Lung microvascular endothelial cell (primary cell): ENCODE measurements around the gene BHLHE40. TPM values are rescaled to one million over a fixed set of nuclear protein-coding genes. Genes with fewer than 3 reads are reported as not detected.

ENCODE experiments used
- DNase-seq, 2 donors: peaks; one replicate each; pipeline versions ENCODE4 v3.0.0 to v3.0.0-alpha.2; 2010; ENCODE audit warnings: low read depth in 2 of 2
- total RNA-seq: library from RNA; depleted of rRNA; stranded (reverse); fragments of >200 nt; gene quantifications from 2 replicates; pipeline ENCODE4 v1.2.1, GENCODE V29; 2014

The BHLHE40 gene
- 7.8 and 9.7 TPM in 2 replicates for total RNA-seq

GRCh38 chr3:4979428-4980228, at the start of gene BHLHE40:
BHLHE40 (plus strand) TSS chr3:4979437; CDS start chr3:4979719, 282 bp downstream.
- DNase-seq = peak; percentile 51 to 60

DNA sequence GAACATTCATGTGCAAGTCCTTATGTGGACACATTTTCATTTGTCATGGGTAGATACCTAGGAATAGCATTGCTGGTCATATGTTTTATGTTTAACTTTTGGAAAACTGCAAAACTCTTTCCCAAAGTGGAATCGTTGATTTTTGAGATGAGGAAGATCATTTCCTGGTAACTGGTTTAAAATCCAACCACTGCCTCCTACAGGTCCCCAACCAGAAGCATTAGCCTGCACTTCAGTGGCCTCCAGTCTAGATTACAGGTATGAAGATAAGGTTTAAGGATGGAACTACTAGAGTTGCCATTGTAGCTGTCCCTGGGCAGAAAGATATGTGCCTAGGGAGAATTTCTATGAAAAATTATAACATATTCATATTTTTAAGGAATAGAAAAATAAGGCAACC, 48.7 kb upstream of the BHLHE40 start:
- DNase-seq = no peak

- no peak for DNase-seq
Observed at GRCh38 chr3:4934050-4934449, 45.2 kb upstream of the BHLHE40 start.

- DNase-seq = no peak
Observed at GRCh38 chr3:4935347-4935746, 43.9 kb upstream of the BHLHE40 start.

GRCh38 chr3:4936982-4937614, 42.1 kb upstream of the BHLHE40 start:
- DNase-seq = no peak

GRCh38 chr3:4938281-4938982, 40.8 kb upstream of the BHLHE40 start:
- DNase-seq = no peak

DNA sequence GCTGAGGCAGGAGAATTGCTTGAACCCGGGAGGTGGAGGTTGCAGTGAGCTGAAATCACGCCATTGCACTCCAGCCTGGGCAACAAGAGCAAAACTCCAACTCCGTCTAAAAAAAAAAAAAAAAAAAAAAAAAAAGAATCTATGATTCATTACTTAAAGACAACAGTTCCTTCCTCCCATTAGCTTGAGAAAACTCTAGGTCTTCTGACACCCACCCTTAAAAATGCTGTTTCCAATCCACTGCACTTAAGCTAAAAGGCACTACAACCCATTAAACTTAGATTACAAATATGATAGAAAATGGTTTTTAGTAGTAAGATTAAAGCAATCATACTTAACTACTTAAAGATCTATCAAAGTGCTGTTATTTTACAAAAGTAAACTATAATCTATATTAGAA, 40.0 kb upstream of the BHLHE40 start:
- DNase-seq = peak in 1 of 2 donors; percentile 60

DNA sequence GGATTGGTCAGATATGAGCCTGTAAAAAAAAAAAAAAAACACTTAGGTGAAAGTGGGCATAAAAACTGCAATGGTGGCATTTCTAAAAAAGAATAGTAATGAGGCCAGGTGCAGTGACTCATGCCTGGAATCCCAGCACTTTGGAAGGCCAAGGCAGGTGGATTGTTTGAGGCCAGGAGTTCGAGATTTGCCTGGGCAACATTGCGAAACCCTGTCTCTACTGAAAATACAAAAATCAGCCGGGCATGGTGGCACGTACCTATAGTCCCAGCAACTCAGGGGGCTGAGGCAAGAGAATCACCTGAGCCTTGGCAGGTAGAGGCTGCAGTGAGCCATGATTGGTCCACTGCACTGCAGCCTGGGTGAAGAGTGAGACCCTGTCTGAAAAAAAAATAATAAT, 38.3 kb upstream of the BHLHE40 start:
- no peak for DNase-seq

DNA sequence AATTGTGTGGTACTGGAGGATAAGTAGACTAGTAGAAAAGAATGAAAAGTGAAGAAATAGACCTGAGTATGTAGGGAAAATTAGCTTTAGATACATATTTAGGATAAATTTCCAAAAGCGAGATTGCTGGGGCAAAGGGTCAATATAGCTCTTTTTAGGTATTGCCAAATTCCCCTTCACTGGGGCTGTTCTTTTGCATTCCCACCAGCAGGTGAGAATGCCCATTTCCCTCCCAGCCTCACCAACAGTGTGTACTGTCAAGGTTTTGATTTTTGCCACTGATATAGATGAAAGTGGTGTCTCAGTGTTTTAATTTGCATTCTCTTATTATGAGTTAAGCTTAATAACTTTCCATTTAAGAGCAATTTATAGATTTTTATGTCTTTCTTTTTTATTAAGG, 35.7 kb upstream of the BHLHE40 start:
- no peak for DNase-seq

GRCh38 chr3:4945324-4945723, 33.9 kb upstream of the BHLHE40 start:
- no peak for DNase-seq

- no peak for DNase-seq
Observed at GRCh38 chr3:4947028-4947427, 32.2 kb upstream of the BHLHE40 start.

- DNase-seq = peak in 1 of 2 donors; percentile 2
Observed at GRCh38 chr3:4948395-4948794, 30.8 kb upstream of the BHLHE40 start.

DNA sequence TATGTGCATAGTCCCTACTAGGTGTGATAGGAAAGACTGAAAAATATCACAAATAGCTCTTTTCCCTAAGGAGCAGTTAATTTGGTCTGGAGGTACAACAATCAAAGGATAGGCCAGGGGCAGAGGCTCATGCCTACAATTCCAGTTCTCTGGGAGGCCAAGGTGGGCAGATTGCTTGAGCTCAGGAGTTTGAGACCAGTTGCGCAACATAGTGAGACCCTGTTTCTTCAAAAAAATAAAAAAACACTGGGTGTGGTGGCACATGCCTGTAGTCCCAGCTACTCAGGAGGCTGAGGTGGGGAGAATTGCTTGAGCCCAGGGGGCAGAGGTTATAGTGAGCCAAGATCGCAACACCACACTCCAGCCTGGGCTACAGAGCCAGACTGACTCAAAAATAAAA, 30.2 kb upstream of the BHLHE40 start:
- no peak for DNase-seq

- no peak for DNase-seq
Observed at GRCh38 chr3:4949659-4950058, 29.6 kb upstream of the BHLHE40 start.

DNA sequence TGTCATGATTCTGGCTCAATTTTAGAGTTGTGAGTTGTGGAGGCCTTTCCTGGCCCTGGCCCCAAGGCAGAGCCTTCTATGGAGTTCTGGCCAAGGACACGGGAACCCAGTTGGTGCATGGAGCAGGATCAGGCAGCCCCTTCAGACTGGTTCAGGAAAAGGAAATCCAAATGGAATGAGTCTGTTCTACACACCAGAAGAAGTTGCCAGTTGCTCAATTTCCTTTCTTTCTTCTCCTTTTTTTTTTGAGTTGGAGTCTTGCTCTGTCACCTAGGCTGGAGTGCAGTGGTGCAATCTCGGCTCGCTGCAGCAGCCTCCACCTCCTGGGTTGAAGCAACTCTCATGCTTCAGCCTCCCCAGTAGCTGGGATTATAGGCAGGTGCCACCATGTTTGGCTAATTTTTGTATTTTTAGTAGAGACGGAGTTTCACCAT, 28.9 kb upstream of the BHLHE40 start:
- no peak for DNase-seq

DNA sequence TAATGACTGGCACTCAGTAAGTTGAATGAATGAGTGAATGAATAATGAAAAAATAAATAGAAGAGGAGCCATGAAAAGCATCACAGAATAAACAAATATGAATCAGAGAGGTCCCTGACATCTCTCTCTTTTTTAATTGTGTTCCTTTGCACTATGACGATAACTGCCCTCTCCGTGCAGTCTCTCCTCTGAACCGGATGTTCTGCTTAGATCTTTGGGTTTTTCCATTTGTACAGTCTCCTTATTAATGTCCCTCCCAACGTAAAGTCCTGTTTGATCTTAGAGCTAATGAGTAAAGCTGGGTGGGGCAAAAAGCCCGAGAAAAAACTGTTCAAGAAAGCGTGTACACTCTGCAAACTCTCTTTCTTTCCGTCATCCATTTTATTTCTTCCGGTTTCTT, 28.3 kb upstream of the BHLHE40 start:
- no peak for DNase-seq

GRCh38 chr3:4953119-4953518, 26.1 kb upstream of the BHLHE40 start:
- no peak for DNase-seq

DNA sequence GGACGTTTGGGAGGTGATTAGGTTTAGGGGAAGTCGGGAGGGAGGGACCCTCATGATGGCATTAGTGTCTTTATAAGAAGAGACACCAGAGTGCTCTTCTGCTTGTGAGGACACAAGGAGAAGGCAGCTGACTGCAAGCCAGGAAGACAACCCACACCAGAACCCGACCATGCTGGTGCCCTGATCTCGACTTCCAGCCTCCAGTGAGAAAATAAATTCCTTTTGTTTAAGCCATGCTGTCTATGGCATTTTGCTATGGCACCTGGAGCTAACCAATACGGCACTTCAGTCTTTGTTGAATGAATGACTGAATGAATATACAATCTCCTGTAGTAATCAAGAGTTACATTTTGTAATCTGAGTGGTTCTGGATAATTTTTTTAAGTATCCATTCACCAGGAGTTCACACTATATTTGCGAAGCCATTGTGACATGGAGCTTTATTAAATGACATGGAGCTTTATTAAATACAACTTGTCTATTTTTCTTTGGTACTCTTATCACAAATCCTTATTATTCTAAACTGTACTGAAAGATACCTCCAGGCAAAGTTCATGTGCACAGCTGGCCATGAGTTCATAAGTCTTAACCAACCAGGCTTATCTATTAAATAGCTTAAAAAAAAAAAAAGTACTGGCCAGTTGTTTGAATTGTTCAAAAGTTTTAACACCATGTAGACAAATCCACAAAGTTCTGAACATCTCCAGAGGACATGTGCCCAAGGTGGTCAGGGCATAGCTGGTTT, 24.8 kb upstream of the BHLHE40 start:
- no peak for DNase-seq

GRCh38 chr3:4956099-4956498, 23.1 kb upstream of the BHLHE40 start:
- DNase-seq = no peak

GRCh38 chr3:4956738-4957137, 22.5 kb upstream of the BHLHE40 start:
- DNase-seq = no peak

- no peak for DNase-seq
Observed at GRCh38 chr3:4957978-4958377, 21.3 kb upstream of the BHLHE40 start.

DNA sequence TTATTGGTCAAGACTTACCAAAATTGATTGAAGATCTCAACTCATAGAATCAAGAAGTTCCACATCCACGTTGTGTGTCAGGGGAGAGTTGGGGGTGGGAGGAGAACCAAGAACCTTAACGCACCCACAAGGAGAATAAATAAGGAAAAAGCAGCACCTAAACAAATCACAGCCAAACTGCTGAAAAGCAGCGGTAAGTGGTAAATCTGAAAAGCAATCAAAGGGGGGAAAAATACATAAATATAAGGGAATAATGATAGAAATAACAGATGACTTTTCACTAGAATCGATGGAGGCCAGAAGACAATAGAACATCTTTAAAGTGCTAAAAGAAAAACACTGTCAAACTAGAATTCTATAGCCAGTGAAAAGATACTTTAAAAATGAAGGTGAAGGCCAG, 20.1 kb upstream of the BHLHE40 start:
- no peak for DNase-seq
